ENCODE data around the gene GIT2.
"Not testable (repeated sequence)": the region's sequence is repeated elsewhere in the genome, so short reads cannot be mapped to it uniquely, and the experiment has no call there.

Gene GIT2

DNA sequence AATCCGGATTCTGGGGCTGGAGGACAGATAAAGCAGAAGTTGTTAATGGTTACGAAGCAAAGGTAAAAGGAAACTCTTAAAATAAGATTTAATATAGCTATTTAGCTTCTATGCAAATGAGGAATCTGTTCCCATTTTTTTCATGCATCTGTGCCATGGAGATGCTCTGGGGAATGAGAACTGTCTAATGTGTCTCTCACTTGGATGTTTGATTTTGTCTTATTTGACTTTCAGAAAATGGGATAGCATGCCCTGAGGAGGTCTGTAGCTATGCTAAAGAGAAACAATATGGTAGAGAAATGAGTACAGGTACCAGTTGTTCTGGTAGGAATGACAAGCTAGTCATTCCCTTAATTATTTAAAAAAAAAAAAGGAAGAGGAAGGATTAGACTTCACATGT lies 27.9 kb upstream of the GIT2 start:
- DNase-seq (ENCODE audit: low read depth, low spot score): no peak
- no peaks in the 10 kb centered on the region for H3K9me3 ChIP-seq (ENCODE audit: control insufficient read depth, insufficient read depth, low read length)
- H3K27me3 ChIP-seq (ENCODE audit: control insufficient read depth, insufficient read depth, low read length): no peaks in the 10 kb centered on the region
- no CpG with 5 or more reads among the region's 2 CpGs for WGBS (ENCODE audit: insufficient coverage, insufficient read length)
- no peak overlapping the region for H3K27ac ChIP-seq (ENCODE audit: low read length)
- no peaks in the 10 kb centered on the region for H3K4me1 ChIP-seq (ENCODE audit: control insufficient read depth, insufficient read depth, low read length)
- H3K4me3 ChIP-seq (ENCODE audit: low read length): no peak overlapping the region
- no peaks in the 10 kb centered on the region for H3K36me3 ChIP-seq (ENCODE audit: control insufficient read depth, insufficient read depth, low read length)

DNA sequence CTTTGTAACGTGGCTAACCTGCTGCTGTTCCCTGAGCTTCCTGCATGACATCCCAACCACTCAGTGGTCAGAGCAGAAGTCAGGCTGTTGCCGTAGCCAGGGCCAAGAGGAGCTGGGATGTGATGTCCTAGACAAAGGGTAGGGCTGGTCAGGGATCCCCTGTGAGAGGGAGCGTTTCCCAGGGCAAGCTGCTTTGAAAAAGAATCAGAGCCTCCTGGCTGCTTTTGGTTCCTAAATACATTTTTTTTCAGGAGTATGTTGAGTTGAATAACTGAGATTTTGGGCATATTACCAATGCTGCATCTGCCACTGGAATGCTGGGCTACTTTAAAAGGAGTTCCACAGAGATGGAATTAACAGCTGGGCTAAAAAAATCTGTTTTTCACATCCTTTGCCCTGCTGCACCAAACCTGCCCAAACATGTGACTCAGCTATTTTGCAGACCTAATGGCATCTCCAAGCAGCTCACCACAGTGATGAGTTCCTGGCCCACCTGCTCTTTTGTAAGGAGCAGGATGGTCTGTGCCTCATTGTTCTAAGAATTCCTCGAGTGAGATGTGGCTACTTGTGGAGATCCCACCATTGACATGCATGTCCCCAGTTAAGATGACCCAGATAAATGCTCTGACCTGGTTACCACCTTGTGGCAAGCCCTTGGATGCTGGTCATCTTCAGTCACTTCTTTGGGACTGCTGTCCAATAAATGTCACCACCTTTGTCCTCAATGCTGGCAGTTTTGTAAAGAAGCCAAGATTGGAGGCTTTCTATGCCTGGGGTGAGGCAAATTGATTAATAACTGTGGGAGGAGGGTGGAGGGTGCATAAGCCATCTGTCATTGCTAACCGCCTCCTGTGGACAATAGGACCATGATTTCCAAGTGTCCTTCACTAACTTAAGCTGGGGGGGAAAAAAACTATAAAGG lies 27.2 kb upstream of the GIT2 start:
- WGBS (ENCODE audit: insufficient coverage, insufficient read length): no CpG with 5 or more reads among the region's 5 CpGs
- DNase-seq (ENCODE audit: low read depth, low spot score): no peak
- H3K36me3 ChIP-seq (ENCODE audit: control insufficient read depth, insufficient read depth, low read length): no peaks in the 10 kb centered on the region; the same call in 1 of the 2 replicates
- no peak overlapping the region for H3K4me3 ChIP-seq (ENCODE audit: low read length)
- H3K9me3 ChIP-seq (ENCODE audit: control insufficient read depth, insufficient read depth, low read length): no peaks in the 10 kb centered on the region
- no peak overlapping the region for H3K27ac ChIP-seq (ENCODE audit: low read length)
- H3K27me3 ChIP-seq (ENCODE audit: control insufficient read depth, insufficient read depth, low read length): no peaks in the 10 kb centered on the region
- H3K4me1 ChIP-seq (ENCODE audit: control insufficient read depth, insufficient read depth, low read length): no peaks in the 10 kb centered on the region

DNA sequence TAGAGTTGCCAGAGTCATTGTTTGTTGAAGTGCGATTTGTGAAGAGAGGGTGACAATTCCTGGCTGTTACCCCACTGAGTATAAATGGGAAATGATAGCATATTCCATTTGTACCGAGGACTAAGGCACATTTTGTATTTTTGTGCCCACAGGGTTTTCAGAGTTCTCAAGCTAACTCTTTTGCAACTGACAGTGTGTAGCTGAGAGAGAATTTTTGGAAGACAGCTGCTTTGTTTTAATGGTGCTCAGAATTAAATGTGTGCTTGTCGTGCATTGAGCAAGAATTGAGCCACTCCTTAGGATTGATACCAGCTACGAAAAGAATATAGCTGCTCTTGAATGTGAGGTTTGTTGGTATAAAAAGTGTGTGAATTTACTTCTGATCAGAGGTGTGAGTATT lies 24.8 kb upstream of the GIT2 start:
- H3K4me3 ChIP-seq (ENCODE audit: low read length): no peak overlapping the region
- no peak overlapping the region for H3K27ac ChIP-seq (ENCODE audit: low read length)
- WGBS (ENCODE audit: insufficient coverage, insufficient read length): no CpG with 5 or more reads among the region's 4 CpGs
- H3K36me3 ChIP-seq (ENCODE audit: control insufficient read depth, insufficient read depth, low read length): no peaks in the 10 kb centered on the region; the same call in 1 of the 2 replicates
- H3K4me1 ChIP-seq (ENCODE audit: control insufficient read depth, insufficient read depth, low read length): no peaks in the 10 kb centered on the region
- H3K9me3 ChIP-seq (ENCODE audit: control insufficient read depth, insufficient read depth, low read length): no peaks in the 10 kb centered on the region
- no peaks in the 10 kb centered on the region for H3K27me3 ChIP-seq (ENCODE audit: control insufficient read depth, insufficient read depth, low read length)
- no peak for DNase-seq (ENCODE audit: low read depth, low spot score)

DNA sequence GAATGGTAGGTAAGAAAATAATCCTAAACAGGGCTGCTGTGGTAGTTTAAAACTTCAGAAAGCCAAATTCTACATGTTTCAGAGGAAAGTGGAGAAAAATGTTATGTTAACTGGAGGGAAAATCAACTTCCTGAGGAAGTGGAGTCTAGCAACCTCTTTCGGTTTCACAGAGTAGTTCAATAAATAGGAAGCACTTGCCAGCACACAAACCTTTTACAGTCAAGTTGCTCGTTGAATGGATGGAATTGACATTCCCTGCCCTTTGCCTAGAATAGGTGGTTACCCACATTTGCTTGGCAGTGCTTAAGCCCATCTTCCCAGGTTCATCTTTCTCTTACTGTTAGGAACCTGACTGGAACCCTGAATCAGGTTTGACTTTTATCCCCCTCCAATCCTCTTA lies 19.0 kb upstream of the GIT2 start:
- no CpG with 5 or more reads among the region's 2 CpGs for WGBS (ENCODE audit: insufficient coverage, insufficient read length)
- no peak for DNase-seq (ENCODE audit: low read depth, low spot score)
- Histone ChIP-seq H3K9me3 (ENCODE audit: control insufficient read depth, insufficient read depth, low read length) (no peaks in the 10 kb centered on the region), H3K27ac (ENCODE audit: low read length) (no peak overlapping the region), H3K4me3 (ENCODE audit: low read length) (no peak overlapping the region), H3K4me1 (ENCODE audit: control insufficient read depth, insufficient read depth, low read length) (no peaks in the 10 kb centered on the region), H3K36me3 (ENCODE audit: control insufficient read depth, insufficient read depth, low read length) (no peaks in the 10 kb centered on the region; the same call in 1 of the 2 replicates), H3K27me3 (ENCODE audit: control insufficient read depth, insufficient read depth, low read length) (no peaks in the 10 kb centered on the region)

DNA sequence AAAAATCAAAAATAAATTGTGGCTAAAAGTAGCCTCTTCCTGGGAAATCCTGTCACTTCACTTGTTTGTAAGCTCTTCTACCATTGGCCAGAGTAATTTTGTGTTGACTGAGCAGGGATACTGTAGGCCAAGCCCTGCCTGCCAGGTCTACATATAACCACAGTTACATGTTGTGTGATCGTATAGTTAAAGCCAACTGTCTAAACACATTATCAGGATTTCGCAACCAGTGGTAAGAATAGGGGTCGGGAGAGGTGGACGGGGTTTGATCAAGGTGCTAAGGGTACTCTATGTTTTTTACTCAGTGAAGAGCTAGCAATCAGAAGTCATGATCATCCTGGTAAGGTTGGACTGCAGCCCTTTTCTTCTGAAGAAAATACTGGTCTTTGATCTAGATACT lies 16.5 kb upstream of the GIT2 start:
- no peaks in the 10 kb centered on the region for H3K4me1 ChIP-seq (ENCODE audit: control insufficient read depth, insufficient read depth, low read length)
- no CpG with 5 or more reads among the region's 4 CpGs for WGBS (ENCODE audit: insufficient coverage, insufficient read length)
- no peak overlapping the region for H3K4me3 ChIP-seq (ENCODE audit: low read length)

DNA sequence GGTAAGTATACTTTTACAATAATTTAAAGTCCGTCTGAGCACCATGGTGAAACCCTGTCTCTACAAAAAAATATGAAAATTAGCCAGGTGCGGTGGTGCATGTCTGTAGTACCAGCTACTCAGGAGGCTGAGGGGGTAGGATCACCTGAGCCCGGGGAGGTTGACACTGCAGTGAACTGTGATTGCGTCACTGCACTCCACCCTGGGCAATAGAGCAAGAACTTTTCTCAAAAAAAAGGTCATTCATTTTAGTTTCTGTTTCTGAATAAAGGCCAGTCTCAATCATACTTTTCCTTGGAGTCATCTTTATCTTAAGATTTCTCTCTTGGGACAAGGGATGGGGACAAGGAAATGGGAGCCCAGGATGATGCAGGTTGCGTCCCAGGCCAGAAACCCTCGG lies 16.0 kb upstream of the GIT2 start:
- Histone ChIP-seq H3K9me3 (ENCODE audit: control insufficient read depth, insufficient read depth, low read length) (no peaks in the 10 kb centered on the region), H3K4me3 (ENCODE audit: low read length) (no peak overlapping the region), H3K27ac (ENCODE audit: low read length) (no peak overlapping the region), H3K27me3 (ENCODE audit: control insufficient read depth, insufficient read depth, low read length) (no peaks in the 10 kb centered on the region), H3K36me3 (ENCODE audit: control insufficient read depth, insufficient read depth, low read length) (no peaks in the 10 kb centered on the region), H3K4me1 (ENCODE audit: control insufficient read depth, insufficient read depth, low read length) (no peaks in the 10 kb centered on the region)
- no peak for DNase-seq (ENCODE audit: low read depth, low spot score)
- WGBS (ENCODE audit: insufficient coverage, insufficient read length): no CpG with 5 or more reads among the region's 6 CpGs

More for the DNA sequence above, 16.5 kb upstream of the GIT2 start:
- no peaks in the 10 kb centered on the region for H3K9me3 ChIP-seq (ENCODE audit: control insufficient read depth, insufficient read depth, low read length)
- H3K27ac ChIP-seq (ENCODE audit: low read length): no peak overlapping the region
- DNase-seq (ENCODE audit: low read depth, low spot score): no peak
- no peaks in the 10 kb centered on the region for H3K36me3 ChIP-seq (ENCODE audit: control insufficient read depth, insufficient read depth, low read length)
- no peaks in the 10 kb centered on the region for H3K27me3 ChIP-seq (ENCODE audit: control insufficient read depth, insufficient read depth, low read length)

DNA sequence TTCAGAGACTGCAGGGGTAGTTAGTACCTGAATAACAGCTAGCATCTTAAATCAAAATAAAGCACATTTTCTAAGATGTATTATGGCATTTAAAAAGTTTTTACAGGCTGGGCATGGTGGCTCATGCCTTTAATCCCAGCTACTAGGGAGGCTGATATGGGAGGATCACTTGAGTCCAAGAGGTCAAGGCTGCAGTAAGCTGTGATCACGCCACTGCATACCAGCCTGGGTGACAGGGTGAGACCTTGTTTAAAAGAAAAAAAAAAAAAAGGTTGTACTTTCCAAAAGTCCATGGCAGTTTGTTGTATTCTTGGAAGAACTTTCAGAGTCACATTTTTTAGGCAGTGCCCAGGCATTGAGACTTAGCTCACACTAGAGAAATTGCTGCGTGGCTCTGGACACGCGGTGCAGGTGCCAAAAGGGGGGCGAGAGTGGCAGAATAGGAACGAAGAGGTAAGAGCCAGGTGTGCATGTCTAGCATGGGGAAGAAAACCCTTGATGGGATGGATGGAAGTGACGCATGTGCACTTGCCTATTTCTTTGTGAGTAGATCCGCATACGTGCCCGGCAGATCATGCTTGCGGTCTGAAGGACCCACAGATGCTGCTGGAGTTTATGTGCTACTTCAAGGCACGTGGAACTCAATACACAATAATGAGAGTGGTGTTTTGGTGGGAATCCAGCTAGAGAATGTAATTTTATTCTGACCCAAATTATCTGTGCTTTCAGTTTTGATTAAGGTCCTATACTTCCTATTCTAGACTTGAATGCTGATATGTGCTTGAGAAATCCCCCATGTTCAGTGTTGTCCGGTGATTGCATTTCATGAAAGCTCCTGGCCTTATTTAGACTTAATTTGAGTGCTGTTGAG lies 14.9 kb upstream of the GIT2 start:
- Histone ChIP-seq H3K36me3 (ENCODE audit: control insufficient read depth, insufficient read depth, low read length) (no peaks in the 10 kb centered on the region), H3K4me1 (ENCODE audit: control insufficient read depth, insufficient read depth, low read length) (no peaks in the 10 kb centered on the region), H3K9me3 (ENCODE audit: control insufficient read depth, insufficient read depth, low read length) (no peaks in the 10 kb centered on the region), H3K4me3 (ENCODE audit: low read length) (no peak overlapping the region), H3K27me3 (ENCODE audit: control insufficient read depth, insufficient read depth, low read length) (no peaks in the 10 kb centered on the region), H3K27ac (ENCODE audit: low read length) (no peak overlapping the region)
- no peak for DNase-seq (ENCODE audit: low read depth, low spot score)
- WGBS (ENCODE audit: insufficient coverage, insufficient read length): no CpG with 5 or more reads among the region's 13 CpGs

DNA sequence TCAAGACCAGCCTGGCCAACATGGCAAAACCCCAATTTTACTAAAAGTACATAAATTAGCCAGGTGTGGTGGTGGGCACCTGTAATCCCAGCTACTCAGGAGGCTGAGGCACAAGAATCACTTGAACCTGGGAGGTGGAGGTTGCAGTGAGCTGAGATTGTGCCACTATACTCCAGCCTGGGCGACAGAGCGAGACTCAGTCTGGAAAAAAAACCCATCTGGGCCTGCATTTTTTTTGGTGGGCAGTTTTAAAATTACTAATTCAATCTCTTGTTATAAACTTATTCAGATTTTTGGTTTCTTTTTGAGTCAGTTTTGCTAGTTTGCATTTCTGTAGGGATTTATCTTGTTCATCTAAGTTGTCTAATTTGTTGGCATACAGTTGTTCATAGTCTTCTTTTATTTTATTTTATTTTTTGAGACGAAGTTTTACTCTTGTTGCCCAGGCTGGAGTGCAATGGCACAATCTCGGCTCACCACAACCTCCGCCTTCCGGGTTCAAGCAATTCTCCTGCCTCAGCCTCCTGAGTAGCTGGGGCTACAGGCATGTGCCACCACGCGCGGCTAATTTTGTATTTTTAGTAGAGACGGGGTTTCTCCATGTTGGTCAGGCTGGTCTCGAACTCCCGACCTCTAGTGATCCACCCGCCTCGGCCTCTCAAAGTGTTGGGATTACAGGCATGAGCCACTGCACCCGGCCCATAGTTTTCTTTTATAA lies 12.7 kb upstream of the GIT2 start:
- not testable (repeated sequence) for H3K4me1 ChIP-seq (ENCODE audit: control insufficient read depth, insufficient read depth, low read length); H3K4me3 ChIP-seq (ENCODE audit: low read length)
- WGBS (ENCODE audit: insufficient coverage, insufficient read length): no CpG with 5 or more reads among the region's 15 CpGs

DNA sequence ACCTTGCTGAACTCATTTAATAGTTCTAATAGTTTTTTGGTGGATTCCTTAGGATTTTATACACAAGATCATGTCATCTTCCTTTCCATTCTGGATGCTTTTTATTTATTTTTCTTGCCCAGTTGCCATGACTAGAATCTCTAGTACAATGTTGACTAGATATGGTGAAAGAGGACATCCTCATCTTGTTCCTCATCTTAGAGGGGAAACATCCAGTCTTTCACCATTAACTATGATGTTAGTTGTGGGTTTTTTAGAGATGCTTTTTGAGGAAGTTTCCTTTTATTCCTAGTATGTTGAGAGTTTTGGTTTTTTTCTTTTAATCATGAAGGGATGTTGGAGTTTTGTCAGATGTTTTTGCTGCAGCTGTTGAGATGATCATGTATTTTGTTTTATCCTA lies 11.7 kb upstream of the GIT2 start:
- H3K9me3 ChIP-seq (ENCODE audit: control insufficient read depth, insufficient read depth, low read length): no peaks in the 10 kb centered on the region
- H3K4me1 ChIP-seq (ENCODE audit: control insufficient read depth, insufficient read depth, low read length): no peaks in the 10 kb centered on the region
- no peak for DNase-seq (ENCODE audit: low read depth, low spot score)
- no peaks in the 10 kb centered on the region for H3K36me3 ChIP-seq (ENCODE audit: control insufficient read depth, insufficient read depth, low read length)
- no peaks in the 10 kb centered on the region for H3K27me3 ChIP-seq (ENCODE audit: control insufficient read depth, insufficient read depth, low read length)
- no peak overlapping the region for H3K27ac ChIP-seq (ENCODE audit: low read length)
- no peak overlapping the region for H3K4me3 ChIP-seq (ENCODE audit: low read length)

More for the DNA sequence above, 12.7 kb upstream of the GIT2 start:
- not testable (repeated sequence) for H3K27me3 ChIP-seq (ENCODE audit: control insufficient read depth, insufficient read depth, low read length); DNase-seq (ENCODE audit: low read depth, low spot score); H3K9me3 ChIP-seq (ENCODE audit: control insufficient read depth, insufficient read depth, low read length); H3K27ac ChIP-seq (ENCODE audit: low read length); H3K36me3 ChIP-seq (ENCODE audit: control insufficient read depth, insufficient read depth, low read length)

DNA sequence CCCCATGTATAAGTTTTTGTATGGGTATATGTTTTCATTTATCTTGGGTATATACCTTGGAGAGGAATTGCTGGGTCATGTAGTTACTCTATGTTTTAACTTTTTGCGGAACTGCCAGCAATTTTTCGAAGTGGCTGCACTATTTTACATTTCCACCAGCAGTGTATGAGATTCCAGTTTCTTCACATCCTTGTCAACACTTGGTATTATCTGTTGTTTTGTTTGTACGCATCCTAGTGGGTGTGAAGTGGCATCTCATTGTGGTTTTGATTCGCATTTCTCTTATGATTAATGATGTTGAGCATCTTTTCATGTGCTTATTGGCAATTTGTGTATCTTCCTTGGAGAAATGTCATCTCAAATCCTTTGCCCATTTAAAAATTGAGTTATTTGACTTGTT lies 9.9 kb upstream of the GIT2 start:
- H3K9me3 ChIP-seq (ENCODE audit: control insufficient read depth, insufficient read depth, low read length): no peaks in the 10 kb centered on the region
- no peak for DNase-seq (ENCODE audit: low read depth, low spot score)
- no peak overlapping the region for H3K4me3 ChIP-seq (ENCODE audit: low read length)
- no peaks in the 10 kb centered on the region for H3K36me3 ChIP-seq (ENCODE audit: control insufficient read depth, insufficient read depth, low read length)
- H3K27ac ChIP-seq (ENCODE audit: low read length): no peak overlapping the region
- no peaks in the 10 kb centered on the region for H3K4me1 ChIP-seq (ENCODE audit: control insufficient read depth, insufficient read depth, low read length)
- WGBS (ENCODE audit: insufficient coverage, insufficient read length): no CpG with 5 or more reads among the region's 4 CpGs
- no peaks in the 10 kb centered on the region for H3K27me3 ChIP-seq (ENCODE audit: control insufficient read depth, insufficient read depth, low read length)
